Sigmoid colon (tissue), 4 donors: ENCODE results near the gene SEMA4F.

Source experiments
- EP300 ChIP-seq, 4 donors: sonication (generic); formaldehyde crosslinking; IDR thresholded peaks; one replicate each; pipeline ENCODE4 v1.6.1; 2017; ENCODE audit warnings: antibody characterized with exemption in 4 of 4
- TF ChIP-seq, protein P1 (sequence below), 4 experiments: fragments of 450-650 bp in 3 of 4; fragments of 200-600 bp in 1 of 4; IDR thresholded peaks; one replicate each; pipeline ENCODE4 v1.5.1; 2016 to 2019; ENCODE audit warnings: antibody characterized with exemption in 4 of 4, mild to moderate bottlenecking in 3 of 4, moderate library complexity in 2 of 4

DNA sequence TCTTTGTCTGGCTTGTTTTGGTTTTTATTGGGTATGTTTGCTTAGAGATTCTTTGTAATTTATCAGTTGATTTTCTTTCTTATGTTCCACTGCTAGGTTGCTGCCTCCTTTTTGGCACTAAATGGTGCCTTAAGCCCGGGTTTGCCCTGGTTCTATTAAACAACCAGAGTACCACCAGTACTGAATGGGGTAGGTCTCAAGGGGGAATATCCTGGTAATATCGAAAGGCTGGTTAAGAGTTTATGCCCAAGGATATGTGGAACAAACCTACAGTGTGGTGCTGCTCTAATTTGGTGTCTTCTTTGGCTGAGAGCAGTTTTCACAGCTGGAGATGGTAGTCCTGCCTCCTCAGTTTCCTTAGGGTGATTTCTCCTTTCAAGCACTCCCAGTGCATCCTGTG lies 76.5 kb downstream of the SEMA4F start:
- no peak for TF ChIP-seq EP300 (IDR thresholded peaks at IDR 0.05)
- TF ChIP-seq, protein P1, sequence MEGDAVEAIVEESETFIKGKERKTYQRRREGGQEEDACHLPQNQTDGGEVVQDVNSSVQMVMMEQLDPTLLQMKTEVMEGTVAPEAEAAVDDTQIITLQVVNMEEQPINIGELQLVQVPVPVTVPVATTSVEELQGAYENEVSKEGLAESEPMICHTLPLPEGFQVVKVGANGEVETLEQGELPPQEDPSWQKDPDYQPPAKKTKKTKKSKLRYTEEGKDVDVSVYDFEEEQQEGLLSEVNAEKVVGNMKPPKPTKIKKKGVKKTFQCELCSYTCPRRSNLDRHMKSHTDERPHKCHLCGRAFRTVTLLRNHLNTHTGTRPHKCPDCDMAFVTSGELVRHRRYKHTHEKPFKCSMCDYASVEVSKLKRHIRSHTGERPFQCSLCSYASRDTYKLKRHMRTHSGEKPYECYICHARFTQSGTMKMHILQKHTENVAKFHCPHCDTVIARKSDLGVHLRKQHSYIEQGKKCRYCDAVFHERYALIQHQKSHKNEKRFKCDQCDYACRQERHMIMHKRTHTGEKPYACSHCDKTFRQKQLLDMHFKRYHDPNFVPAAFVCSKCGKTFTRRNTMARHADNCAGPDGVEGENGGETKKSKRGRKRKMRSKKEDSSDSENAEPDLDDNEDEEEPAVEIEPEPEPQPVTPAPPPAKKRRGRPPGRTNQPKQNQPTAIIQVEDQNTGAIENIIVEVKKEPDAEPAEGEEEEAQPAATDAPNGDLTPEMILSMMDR (IDR thresholded peaks at IDR 0.05) = no peak
